Osteocyte (in vitro differentiated cells): ENCODE results near the gene UNC80. TPM values are rescaled to one million over a fixed set of nuclear protein-coding genes. Genes with fewer than 3 reads are reported as not detected.

Experiments used
- DNase-seq: peaks from one replicate; pipeline ENCODE4 v3.0.0; 2021; ENCODE audit warnings: mixed read lengths; ENCODE audit not compliant: unreplicated experiment; ENCODE audit errors: extremely low spot score
- H3K27ac Mint-ChIP-seq: one replicate; pipeline ENCODE4 v1.8.0; 2021; ENCODE audit warnings: mild to moderate bottlenecking, mixed read lengths; ENCODE audit not compliant: unreplicated experiment
- H3K27me3 Mint-ChIP-seq: one replicate; pipeline ENCODE4 v1.8.0; 2021; ENCODE audit warnings: mixed read lengths; ENCODE audit not compliant: unreplicated experiment
- H3K36me3 Mint-ChIP-seq: one replicate; pipeline ENCODE4 v1.8.0; 2021; ENCODE audit warnings: mixed read lengths; ENCODE audit not compliant: unreplicated experiment
- H3K4me1 Mint-ChIP-seq: one replicate; pipeline ENCODE4 v1.8.0; 2021; ENCODE audit warnings: mixed read lengths; ENCODE audit not compliant: unreplicated experiment
- H3K4me3 Mint-ChIP-seq: one replicate; pipeline ENCODE4 v1.8.0; 2021; ENCODE audit warnings: mild to moderate bottlenecking, moderate library complexity, mixed read lengths; ENCODE audit not compliant: unreplicated experiment
- H3K9me3 Mint-ChIP-seq: one replicate; pipeline ENCODE4 v1.8.0; 2021; ENCODE audit warnings: mixed read lengths; ENCODE audit not compliant: unreplicated experiment
- total RNA-seq: library from RNA; stranded (reverse); gene quantifications from 2 replicates; pipeline ENCODE4 v1.2.1, GENCODE V29; 2021
- TF ChIP-seq, protein P1 (sequence below): fragments of 200-600 bp; sonication (generic); IDR thresholded peaks from 2 replicates; pipeline ENCODE4 v1.5.0; 2021; ENCODE audit warnings: antibody characterized with exemption, mild to moderate bottlenecking, moderate library complexity

UNC80 gene
- total RNA-seq, 1 donor from 2014 or later: not detected

DNA sequence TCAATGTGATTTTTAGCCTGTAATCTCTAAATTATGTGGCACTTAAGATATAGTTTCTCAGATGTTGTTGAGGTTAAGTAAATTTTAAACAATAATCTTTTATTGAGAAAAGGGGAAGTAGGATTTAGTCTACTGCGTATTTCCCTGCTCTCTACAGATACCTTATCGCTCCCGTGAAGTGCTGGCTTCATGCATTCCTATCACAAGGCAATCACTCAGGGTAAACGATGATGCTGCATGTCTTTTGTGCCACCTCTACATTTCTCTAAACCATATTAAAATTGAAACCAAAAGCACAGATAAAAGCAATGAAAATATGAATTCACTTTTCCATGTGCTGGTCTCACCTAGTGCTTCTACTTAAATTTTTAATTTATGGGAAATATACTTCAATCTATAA lies 216.4 kb downstream of the UNC80 start:
- H3K36me3 Mint-ChIP-seq: no peaks in the 10 kb centered on the region
- no peak for DNase-seq
- no peaks in the 10 kb centered on the region for H3K9me3 Mint-ChIP-seq
- TF ChIP-seq, protein P1, sequence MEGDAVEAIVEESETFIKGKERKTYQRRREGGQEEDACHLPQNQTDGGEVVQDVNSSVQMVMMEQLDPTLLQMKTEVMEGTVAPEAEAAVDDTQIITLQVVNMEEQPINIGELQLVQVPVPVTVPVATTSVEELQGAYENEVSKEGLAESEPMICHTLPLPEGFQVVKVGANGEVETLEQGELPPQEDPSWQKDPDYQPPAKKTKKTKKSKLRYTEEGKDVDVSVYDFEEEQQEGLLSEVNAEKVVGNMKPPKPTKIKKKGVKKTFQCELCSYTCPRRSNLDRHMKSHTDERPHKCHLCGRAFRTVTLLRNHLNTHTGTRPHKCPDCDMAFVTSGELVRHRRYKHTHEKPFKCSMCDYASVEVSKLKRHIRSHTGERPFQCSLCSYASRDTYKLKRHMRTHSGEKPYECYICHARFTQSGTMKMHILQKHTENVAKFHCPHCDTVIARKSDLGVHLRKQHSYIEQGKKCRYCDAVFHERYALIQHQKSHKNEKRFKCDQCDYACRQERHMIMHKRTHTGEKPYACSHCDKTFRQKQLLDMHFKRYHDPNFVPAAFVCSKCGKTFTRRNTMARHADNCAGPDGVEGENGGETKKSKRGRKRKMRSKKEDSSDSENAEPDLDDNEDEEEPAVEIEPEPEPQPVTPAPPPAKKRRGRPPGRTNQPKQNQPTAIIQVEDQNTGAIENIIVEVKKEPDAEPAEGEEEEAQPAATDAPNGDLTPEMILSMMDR: no peak
- no peak overlapping the region for H3K4me3 Mint-ChIP-seq
- H3K4me1 Mint-ChIP-seq: no peaks in the 10 kb centered on the region
- peaks cover 48% of the 10 kb centered on the region for H3K27me3 Mint-ChIP-seq
- H3K27ac Mint-ChIP-seq: no peak overlapping the region

DNA sequence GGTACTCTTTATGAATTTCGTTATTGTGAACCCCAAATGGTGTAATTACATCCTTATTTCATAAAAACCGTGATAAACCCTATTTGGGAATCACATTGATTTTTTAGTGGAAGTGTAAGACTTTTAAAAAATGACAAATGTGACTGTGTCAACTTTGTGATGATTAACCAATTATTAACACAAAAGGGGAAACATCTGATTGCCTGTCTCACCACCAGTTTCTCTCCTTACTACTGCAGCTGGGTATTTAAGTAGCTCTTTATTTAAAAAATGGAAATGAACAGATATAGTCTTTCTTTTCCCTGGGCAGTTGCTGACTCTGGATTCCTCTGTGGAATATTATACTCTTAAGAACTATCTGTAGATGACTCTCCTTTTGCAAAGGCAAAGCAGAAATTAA lies 219.2 kb downstream of the UNC80 start:
- Mint-ChIP-seq H3K27ac (no peak overlapping the region), H3K27me3 (peaks cover 48% of the 10 kb centered on the region), H3K4me3 (no peak overlapping the region), H3K9me3 (no peaks in the 10 kb centered on the region), H3K36me3 (no peaks in the 10 kb centered on the region), H3K4me1 (no peaks in the 10 kb centered on the region)
- TF ChIP-seq, protein P1: no peak
- DNase-seq: no peak

DNA sequence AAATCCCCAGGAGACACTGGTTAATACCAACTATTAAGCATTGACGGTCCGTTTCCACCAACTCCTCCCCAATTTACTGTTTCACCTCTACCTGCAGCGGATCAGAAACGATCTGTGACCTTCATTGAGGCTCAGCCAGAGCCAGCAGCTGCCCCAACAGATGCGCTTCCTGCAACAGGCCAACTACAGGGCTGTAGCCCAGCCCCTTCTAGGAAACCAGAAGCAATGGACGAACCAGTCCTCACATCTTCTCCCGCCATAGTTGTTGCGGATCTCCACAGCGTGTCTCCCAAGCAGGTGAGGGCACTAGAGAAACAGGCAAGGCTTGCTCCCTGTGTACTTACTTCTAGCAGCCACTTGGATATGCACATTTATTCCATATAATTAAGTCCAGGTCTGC lies 222.3 kb downstream of the UNC80 start:
- H3K27me3 Mint-ChIP-seq: peaks cover 40% of the 10 kb centered on the region
- DNase-seq: no peak
- no peaks in the 10 kb centered on the region for H3K36me3 Mint-ChIP-seq
- H3K27ac Mint-ChIP-seq: no peak overlapping the region
- H3K4me1 Mint-ChIP-seq: no peaks in the 10 kb centered on the region
- no peak overlapping the region for H3K4me3 Mint-ChIP-seq
- H3K9me3 Mint-ChIP-seq: no peaks in the 10 kb centered on the region
- TF ChIP-seq, protein P1: no peak

DNA sequence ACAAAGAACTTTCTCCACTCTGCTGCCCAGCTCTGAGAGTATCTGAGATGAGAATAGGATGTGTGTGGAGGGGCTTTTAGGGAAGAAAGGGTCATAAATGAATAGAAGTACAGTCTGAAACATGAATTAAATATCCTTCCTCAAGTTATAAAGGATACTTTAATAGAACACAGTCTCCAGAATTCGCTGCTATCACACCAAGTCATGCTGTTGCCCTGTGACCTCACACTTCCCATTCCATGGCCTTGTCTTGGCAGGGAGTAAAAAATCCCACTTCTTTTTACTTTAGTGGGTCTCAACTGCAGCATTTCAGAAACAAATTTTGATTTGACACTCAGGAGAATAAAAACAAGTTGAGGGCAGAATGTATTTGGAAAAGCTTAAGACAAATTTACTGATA lies 227.0 kb downstream of the UNC80 start:
- no peak overlapping the region for H3K4me3 Mint-ChIP-seq
- H3K9me3 Mint-ChIP-seq: no peaks in the 10 kb centered on the region
- H3K4me1 Mint-ChIP-seq: peaks cover 15% of the 10 kb centered on the region
- no peak overlapping the region for H3K27ac Mint-ChIP-seq
- no peaks in the 10 kb centered on the region for H3K36me3 Mint-ChIP-seq
- H3K27me3 Mint-ChIP-seq: peaks cover 9% of the 10 kb centered on the region
- TF ChIP-seq, protein P1: no peak
- no peak for DNase-seq

DNA sequence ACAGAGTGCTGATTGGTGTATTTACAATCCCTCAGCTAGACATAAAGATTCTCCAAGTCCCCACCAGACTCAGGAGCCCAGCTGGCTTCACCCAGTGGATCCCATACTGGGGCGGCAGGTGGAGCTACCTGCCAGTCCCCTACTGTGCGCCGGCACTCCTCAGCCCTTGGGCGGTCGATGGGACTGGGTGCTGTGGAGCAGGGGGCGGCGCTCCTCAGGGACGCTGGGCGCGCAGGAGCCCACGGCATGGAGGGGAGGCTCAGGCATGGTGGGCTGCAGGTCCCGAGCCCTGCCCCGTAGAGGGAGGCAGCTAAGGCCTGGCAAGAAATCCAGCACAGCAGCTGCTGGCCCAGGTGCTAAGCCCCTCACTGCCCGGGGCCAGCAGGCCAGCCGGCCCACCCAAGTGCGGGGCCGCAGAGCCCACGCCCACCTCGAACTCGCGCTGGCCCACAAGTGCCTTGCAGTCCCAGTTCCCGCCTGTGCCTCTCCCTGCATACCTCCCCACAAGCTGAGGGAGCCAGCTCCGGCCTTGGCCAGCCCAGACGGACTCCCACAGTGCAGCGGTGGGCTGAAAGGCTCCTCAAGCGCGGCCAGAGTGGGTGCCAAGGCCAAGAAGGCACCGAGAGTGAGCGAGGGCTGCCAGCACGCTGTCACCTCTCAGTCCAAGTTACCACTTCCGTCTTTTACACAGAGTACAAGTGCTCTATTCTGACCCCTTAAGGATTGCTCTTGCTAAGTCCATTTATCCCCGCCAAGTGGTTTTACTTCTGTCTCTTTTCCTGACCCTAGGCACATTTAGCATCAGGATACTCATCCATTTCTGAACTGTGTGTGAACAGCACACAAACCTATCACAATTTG lies 229.1 kb downstream of the UNC80 start:
- Mint-ChIP-seq H3K9me3 (no peaks in the 10 kb centered on the region), H3K27me3 (no peaks in the 10 kb centered on the region), H3K4me1 (peaks cover 25% of the 10 kb centered on the region), H3K36me3 (no peaks in the 10 kb centered on the region), H3K27ac (no peak overlapping the region), H3K4me3 (no peak overlapping the region)
- TF ChIP-seq, protein P1: no peak
- no peak for DNase-seq
